Glomerular visceral epithelial cell (primary cell): ENCODE measurements around the gene RBL1.
A peak's percentile ranks its signal among the peaks of the same experiment; 100 is the strongest.
"Not testable (repeated sequence)": the region's sequence is repeated elsewhere in the genome, so short reads cannot be mapped to it uniquely, and the experiment has no call there.

Experiments
- DNase-seq: peaks from one replicate; pipeline ENCODE4 v3.0.0-alpha.2; 2016; ENCODE audit errors: extremely low spot score

RBL1 gene, protein sequence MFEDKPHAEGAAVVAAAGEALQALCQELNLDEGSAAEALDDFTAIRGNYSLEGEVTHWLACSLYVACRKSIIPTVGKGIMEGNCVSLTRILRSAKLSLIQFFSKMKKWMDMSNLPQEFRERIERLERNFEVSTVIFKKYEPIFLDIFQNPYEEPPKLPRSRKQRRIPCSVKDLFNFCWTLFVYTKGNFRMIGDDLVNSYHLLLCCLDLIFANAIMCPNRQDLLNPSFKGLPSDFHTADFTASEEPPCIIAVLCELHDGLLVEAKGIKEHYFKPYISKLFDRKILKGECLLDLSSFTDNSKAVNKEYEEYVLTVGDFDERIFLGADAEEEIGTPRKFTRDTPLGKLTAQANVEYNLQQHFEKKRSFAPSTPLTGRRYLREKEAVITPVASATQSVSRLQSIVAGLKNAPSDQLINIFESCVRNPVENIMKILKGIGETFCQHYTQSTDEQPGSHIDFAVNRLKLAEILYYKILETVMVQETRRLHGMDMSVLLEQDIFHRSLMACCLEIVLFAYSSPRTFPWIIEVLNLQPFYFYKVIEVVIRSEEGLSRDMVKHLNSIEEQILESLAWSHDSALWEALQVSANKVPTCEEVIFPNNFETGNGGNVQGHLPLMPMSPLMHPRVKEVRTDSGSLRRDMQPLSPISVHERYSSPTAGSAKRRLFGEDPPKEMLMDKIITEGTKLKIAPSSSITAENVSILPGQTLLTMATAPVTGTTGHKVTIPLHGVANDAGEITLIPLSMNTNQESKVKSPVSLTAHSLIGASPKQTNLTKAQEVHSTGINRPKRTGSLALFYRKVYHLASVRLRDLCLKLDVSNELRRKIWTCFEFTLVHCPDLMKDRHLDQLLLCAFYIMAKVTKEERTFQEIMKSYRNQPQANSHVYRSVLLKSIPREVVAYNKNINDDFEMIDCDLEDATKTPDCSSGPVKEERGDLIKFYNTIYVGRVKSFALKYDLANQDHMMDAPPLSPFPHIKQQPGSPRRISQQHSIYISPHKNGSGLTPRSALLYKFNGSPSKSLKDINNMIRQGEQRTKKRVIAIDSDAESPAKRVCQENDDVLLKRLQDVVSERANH

GRCh38 chr20:37095599-37096414, at the start of gene RBL1:
TSS of gene RBL1 (minus strand) at chr20:37095997. CDS start at chr20:37095928, 69 bp downstream.
- peak; percentile 89 for DNase-seq

GRCh38 chr20:37144856-37145404, 49.1 kb upstream of the RBL1 start:
- DNase-seq, result no peak

DNA sequence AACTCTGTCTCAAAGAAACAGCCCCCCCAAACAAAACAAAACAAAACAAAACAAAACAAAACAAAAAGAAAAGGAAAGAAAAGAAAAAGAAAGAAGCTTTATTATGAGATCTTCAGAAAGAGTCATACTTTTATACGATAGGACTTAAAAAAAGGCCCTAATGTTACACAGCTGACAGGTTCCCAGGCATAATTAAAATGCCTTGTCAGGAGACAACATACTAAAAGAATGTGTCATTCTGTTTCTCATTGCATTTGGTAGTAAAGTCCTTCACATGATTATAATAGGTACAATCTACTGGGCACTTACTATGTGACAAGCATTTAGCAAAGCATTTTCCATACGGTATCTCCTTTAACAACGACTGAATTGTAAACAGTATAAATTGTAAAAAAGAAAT, 46.9 kb upstream of the RBL1 start:
- no peak for DNase-seq

DNA sequence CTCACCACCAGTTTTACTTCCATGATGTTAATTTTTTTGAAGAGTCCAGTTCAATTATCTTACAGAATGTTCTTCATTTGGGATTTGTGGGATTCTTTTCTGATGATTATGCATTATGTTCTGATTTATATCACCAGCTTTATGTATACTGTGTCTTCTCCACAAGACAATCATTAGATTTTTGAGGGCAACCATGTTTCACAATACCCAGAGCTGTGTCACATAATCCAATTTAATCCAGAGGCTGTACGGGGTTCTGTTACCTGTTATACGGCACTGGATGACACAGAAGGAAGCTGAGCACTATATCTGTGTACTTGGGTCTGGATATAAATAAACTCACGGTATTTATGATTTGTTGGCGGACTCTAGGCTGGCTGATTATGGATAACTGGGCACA, 41.8 kb upstream of the RBL1 start:
- no peak for DNase-seq

DNA sequence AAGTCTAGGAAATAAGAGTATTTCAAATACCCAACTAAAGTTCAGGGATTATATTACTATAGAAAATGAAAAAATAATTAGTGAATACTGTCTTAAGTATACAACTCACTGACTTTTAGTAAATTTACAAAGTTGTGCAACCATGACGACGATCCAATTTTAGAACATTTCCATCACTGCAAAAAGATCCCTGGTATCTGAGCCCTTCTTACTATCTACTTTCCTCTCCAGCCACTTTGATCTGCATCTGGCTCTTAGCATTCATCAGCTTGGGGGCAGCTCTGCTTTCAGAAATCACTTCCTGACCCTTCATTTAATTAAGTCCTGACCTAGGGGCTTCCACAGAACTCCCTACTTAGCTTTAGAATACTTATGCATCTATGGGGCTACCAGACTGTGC, 38.2 kb upstream of the RBL1 start:
- no peak for DNase-seq

DNA sequence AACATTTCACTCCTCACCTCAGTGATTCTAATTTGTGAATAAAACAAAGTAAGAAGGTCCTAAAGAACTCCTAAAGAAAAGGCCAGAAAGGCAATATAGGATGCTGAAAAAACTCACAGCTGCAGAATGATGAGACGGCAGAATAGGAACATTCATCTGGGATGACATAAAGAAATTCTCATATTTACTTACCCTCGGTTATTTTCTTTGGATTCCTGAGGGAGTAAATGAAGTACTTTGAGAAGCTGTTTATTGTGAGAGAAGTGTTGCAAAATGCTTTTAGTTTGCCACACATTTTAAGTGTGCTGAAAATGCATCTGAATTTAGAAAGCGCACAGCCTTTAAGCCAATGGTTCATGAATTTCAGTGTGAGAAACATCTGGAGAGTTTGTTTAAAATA, 35.7 kb upstream of the RBL1 start:
- no peak for DNase-seq

DNA sequence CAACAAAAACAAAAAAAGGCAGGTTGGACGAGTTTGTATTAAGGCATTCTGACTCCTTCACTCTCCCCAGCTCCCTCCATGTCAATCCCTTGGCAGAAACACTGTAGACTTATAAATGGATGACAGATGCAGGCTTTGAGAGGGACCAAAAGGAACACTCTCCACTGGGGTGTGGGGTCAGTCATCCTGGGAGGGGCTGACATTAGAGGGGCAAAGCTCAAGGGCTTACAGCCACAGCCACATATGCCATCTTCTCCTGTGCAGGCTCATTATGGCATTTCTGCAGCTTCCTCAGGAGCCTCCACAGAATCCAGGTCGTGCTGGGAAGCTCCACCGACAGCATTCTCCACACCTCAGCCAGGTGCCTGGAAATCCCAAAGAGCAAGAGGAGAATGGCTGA, 33.0 kb upstream of the RBL1 start:
- no peak for DNase-seq

DNA sequence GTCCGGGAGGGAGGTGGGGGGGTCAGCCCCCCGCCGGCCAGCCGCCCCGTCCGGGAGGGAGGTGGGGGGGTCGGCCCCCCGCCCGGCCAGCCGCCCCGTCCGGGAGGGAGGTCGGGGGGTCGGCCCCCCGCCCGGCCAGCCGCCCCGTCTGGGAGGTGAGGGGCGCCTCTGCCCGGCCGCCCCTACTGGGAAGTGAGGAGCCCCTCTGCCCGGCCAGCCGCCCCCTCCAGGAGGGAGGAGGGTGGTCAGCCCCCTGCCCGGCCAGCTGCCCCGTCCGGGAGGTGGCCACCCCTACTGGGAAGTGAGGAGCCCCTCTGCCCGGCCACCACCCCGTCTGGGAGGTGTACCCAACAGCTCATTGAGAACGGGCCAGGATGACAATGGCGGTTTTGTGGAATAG, 30.5 kb upstream of the RBL1 start:
- DNase-seq, result not testable (repeated sequence)

- no peak for DNase-seq
Observed at GRCh38 chr20:37123441-37123840, 27.6 kb upstream of the RBL1 start.

DNA sequence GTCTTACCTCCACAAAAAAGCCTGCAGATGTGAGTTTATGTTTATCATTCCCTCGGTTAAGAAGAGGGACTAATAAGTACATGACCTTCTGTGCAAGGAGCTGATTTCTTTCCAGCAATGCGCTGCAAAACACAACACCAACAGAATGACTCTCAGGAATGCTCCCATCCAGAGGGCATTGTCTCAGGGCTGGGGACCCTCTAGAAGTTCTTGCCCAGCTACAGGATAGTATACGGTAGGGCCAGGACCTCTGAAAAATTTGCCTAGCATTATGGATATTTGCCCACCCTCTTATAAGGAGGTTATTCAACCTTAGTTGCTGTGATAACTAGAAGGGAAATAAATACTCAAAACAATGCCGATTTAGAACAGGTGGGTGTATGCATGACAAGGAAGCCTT, 24.7 kb upstream of the RBL1 start:
- DNase-seq, result no peak

- no peak for DNase-seq
Observed at GRCh38 chr20:37119356-37120036, 23.7 kb upstream of the RBL1 start.

DNA sequence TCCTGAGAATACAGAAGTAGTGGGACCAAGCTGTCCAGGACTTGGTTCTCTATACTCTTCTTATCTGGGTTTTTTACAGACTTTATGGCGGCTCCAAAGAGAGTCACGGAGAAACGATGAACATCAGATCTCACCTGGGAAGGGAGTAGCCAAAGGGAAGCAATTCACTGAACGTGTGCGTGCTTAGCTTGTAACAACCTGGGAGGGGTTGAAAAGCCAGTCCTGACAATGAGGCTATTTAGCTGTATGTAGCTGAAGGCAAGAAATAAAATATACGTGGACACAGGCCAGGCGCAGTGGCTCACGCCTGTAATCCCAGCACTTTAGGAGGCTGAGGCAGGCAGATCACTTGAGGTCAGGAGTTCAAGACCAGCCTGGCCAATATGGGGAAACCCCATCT, 18.2 kb upstream of the RBL1 start:
- no peak for DNase-seq

- no peak for DNase-seq
Observed at GRCh38 chr20:37111926-37112455, 16.2 kb upstream of the RBL1 start.

DNA sequence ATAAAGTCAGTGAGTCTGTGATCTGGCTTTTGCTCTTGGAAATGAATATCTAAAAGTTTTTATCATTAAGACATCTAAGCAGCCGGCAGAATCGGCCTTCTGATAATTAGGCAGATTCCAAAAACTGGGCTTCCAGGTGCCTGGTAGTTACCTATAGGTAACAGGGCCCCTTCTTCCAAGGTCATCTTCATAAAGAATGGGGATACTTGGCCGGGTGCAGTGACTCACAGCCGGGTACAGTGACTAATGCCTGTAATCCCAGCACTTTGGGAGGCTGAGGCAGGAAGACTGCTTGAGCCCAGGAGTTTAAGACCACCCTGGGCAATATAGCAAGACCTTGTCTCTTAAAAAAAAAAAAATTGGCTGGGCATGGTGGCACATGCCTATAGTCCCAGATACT, 12.9 kb upstream of the RBL1 start:
- no peak for DNase-seq

GRCh38 chr20:37102571-37102970, 6.8 kb upstream of the RBL1 start:
- DNase-seq, result no peak

DNA sequence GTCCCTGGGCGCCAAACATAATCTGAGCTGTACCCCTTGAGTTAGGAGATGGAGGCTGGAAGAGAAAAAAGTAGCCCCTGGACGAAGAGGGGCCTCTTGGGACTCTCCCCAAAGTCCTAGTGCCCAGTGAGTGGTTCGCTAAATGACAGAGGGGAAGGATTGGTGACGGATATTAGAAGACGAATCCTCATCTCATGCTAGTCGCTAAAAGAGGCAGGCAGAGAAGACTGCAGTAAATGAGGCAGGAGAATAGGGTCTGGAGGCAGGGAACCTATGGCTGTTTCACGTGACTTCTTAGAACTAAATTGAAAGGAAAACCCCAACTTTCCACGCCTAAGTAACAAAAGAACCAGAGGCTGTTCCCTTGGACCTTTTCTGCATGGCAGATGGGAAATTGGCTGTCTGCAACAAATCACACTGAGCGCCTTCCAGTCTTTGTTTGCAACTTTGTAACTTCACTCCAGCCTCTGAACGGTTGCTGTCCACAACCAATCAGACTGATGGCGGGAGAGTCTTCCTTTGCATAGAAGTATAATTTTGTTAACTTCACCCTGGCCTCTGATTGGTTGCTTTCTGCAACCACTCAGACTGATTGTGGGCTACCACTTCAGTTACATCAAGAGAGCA, 731 bp upstream of the RBL1 start:
- DNase-seq, result peak; percentile 12

DNA sequence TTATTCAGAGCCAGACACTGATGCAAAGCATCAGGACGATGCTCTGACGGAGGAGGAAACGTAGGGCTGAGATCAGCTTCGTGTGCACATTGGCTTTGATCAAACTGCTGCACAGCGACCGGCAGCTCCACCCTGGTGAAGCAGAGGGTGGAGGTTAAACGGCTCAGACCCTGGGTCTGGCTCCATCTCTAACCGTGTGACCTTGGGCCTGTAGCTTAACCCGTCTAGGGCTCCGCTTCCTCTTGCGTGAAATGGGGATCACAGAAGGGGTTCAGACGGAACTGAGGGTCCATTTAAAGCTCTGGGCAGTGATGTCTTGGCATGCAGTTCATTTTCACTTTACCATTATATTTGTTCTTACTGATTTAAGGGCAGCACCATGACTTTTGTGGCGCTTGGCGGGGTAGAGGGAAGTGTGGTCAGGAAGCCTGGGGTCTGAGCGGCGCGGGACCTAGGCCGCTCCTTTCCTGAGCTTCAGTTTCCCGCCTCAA, 644 bp downstream of the RBL1 start:
- DNase-seq, result no peak

DNA sequence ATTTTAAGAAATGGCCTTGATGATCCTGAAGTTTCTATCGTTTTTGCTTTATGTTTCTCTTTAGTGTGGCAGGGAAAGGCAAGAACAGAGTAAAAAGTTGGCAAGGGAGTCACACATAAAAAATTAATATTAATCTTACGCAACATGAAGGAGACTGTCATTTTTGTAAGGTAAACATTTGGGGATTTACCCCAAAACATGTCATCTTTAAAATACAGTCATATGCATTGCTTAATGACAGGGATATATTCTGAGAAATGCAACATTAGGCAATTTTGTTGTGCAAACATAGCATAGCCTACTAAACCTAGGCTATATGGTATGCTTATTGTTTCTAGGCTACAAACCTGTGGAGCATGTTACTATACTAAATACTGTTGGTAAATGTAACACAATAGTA, 5.4 kb downstream of the RBL1 start:
- DNase-seq, result no peak

- DNase-seq, result no peak
Observed at GRCh38 chr20:37081717-37082289, 14.0 kb downstream of the RBL1 start.

DNA sequence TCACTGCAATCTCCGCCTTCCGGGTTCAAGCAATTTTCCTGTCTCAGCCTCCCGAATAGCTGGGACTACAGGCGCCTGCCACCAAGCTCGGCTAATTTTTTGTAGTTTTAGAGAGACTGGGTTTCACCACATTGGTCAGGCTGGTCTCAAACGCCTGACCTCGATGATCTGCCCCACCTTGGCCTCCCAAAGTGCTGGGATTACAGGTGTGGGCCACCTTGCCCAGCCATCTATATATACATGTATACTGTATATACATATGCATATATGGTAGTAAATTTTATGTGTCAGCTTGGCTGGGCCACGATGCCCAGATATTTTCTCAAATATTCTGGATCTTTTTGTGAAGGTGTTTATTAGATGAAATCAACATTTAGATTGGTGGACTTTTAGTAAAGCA, 18.8 kb downstream of the RBL1 start:
- no peak for DNase-seq
